Subcutaneous adipose tissue (tissue), 4 donors: ENCODE measurements around the gene NSD2. TPM values are rescaled to one million over a fixed set of nuclear protein-coding genes. Genes with fewer than 3 reads are reported as not detected.

Experiments used
- total RNA-seq, 4 donors: library from RNA; depleted of rRNA; stranded (reverse); fragments of >200 nt; gene quantifications; one replicate each; pipeline ENCODE4 v1.1.0, GENCODE V29; 2016
- TF ChIP-seq, protein P1 (sequence below): fragments of 450-650 bp; IDR thresholded peaks from one replicate; pipeline ENCODE4 v1.5.1; 2016; ENCODE audit warnings: low read depth, mild to moderate bottlenecking, control low read depth, antibody characterized with exemption, moderate library complexity

NSD2 gene
- total RNA-seq, 4 donors from 2014 or later: 22.3 to 49.9 (median 33.7) TPM

DNA sequence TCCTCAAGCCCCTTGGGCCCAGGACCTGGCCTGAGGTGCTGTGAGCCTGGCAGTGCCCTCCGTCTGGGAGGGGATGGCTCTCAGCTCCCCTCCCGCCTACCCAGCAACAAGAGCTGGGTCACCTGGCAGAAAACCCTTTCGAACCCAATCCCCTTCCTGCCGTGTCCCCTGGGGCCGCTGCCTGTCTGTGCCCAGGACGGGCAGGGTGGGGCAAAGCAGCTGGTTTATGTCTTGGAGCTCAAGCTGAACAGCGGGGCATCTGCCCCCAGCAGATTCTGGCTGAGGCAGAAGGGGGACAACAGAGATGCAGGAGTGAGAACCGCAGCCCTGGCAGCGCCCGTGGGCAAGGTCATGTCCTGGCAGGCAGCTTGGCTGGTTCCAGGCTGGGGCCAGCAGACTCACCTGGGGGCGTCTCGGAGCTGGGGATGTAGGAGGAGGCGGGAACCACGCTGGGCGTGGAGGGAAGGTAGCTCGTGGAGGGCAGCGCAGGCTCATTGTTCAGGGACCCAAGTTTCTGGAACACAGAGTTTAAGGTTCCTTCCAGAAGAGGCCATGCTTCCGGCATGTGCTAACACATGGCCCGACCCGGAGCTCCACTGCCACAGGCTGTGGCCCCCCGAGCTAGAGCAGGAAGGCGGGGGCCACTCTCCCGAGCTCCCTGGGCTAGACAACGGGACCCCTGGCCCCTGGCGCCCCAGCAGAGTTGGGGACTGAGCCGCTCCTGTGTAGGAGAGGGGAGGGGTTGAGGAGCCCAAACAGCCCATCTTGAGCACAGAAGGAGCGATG lies 113.4 kb downstream of the NSD2 start:
- TF ChIP-seq, protein P1, sequence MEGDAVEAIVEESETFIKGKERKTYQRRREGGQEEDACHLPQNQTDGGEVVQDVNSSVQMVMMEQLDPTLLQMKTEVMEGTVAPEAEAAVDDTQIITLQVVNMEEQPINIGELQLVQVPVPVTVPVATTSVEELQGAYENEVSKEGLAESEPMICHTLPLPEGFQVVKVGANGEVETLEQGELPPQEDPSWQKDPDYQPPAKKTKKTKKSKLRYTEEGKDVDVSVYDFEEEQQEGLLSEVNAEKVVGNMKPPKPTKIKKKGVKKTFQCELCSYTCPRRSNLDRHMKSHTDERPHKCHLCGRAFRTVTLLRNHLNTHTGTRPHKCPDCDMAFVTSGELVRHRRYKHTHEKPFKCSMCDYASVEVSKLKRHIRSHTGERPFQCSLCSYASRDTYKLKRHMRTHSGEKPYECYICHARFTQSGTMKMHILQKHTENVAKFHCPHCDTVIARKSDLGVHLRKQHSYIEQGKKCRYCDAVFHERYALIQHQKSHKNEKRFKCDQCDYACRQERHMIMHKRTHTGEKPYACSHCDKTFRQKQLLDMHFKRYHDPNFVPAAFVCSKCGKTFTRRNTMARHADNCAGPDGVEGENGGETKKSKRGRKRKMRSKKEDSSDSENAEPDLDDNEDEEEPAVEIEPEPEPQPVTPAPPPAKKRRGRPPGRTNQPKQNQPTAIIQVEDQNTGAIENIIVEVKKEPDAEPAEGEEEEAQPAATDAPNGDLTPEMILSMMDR: no peak

DNA sequence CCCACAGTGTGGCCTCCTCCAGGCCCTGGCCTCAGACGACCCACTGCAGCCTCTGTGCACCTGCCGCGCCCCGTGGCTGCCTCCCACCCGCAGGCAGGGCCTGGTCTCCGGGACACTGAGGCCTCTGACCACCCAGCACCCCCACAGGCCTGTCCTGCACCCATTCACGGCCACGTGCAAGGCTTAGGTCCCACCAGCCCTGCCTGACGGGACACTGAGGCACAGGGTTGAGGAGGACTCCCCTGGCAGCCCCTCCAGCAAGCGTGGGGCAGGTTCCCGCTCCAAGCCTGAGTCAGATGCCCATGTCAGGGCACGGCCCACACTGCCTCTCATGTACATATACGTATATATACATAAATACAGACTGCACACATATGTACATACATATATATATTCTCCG lies 114.1 kb downstream of the NSD2 start:
- TF ChIP-seq, protein P1: no peak

DNA sequence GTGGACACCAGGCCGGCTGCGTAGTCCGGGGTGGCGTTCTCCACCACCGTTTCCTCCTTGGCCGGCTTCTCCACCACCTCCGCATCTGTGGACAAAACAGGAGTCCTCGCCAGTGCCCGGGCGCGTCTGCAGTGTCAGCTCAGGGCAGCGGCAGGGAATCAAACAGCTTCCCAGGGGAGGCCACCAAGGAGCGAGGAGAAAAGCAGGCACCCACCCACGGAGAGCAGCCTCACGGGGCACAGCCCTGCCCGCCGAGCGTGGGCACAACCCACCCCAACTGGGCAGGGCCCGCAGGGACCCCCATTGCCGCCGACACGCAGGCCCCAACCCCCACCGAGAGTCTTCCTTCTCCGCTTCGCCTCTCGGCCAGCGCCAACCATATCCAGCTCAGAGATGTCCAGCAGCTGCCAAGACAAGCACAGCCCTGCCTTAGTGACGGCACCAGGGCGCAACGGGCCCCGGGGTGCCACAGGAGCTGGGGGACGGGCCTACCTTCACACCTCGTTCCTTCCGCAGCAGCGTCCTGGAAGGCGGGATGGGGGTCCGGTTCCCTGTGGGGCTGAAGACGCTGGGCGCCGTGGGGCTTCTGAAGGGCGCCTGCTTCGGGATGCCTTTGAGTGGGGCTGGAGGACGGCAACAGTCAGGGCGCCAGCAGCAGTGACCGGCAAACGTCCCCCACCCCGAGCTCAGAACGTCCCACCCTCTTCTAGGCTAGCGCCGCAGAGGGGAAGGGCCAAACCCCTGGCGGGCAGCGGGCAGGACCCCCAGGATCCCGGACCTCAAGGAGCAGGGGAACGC lies 114.8 kb downstream of the NSD2 start:
- TF ChIP-seq, protein P1: no peak

DNA sequence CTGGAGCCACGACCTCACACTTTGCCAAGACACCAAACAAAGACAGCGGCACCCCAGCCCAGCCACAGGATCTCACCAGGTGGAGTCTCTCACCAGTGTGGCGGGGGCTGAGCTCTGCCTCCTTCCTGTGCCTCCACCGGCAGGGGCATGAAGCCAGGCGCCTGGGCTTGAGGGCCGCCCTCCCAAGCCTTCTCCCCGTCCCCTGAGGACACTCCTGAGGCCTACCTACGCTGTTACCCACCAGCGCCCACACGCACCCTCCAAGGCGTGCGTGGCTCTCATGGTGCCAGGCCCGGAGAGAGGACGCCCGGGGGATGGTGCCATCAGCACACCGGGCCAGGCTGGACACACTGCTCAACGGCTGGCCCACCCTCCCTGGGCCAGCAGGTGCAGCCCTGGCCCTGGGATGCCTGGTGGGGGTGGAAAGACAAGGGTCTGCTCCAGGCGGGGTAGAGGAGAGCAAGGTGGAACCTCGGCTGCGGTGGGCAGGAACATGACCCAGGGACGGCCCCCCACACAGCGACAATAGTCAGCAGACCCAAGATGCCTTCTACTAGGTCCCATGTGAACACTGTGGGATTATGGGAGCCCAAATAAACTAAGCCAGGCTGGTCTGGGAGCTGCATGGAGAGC lies 115.5 kb downstream of the NSD2 start:
- TF ChIP-seq, protein P1: no peak

DNA sequence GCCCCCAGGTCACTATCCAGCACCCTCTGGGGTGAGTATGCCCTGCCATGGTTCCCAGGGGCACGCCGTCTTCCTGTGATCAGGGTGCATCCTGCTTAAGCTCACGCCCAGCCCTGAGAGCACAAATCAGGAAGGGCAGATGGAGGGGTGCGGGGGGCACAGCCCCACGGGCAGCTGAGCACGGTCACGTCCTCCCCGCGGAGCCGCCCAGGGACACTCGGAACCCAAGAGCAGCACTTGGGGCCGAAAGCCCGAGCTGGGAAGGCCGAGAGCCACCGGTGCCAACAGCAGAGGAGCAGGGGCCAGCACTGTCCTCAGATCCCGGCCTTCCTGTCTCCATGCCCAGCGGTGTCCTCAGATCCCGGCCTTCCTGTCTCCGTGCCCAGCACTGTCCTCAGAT lies 116.1 kb downstream of the NSD2 start:
- TF ChIP-seq, protein P1: no peak

DNA sequence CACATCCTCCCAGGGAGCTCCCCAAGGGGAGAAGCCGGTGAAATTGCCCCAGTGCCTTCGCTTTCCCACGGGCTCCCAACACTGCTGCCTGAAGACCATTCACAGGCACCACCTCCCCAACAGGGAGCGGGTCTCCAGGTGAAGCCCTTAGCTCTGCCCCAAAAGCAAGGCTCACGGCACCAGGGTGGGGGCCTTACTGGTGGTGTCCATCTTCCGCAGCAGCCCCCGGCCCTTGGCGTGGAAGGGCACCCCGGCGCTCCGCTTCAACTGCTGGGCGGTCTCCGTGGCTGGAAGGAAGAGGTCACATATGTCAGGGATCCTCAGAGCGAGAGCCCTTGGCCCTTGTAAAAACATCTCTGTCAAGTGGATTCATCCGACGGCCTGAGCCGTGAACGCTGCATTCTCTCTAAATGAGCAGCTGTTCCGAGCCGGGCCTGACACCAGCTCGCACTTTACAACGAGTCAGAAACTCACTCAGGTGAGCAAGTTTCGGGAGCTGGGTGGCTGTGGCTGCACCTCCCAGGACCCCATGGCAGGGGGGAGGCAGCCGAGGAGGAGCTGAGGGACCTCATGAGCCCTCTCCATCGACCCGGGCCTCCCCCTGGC lies 116.6 kb downstream of the NSD2 start:
- TF ChIP-seq, protein P1: no peak
